Caco-2 (cell line): ENCODE data around the gene GOLGA6A. TPM values are rescaled to one million over a fixed set of nuclear protein-coding genes. Genes with fewer than 3 reads are reported as not detected.

Source experiments
- BruUV-seq: library from RNA; stranded (reverse); fragments of 400-500 nt; replicated peaks from 2 replicates; lab custom pipeline; 2021; lab: Mats Ljungman, UMichigan
- CTCF ChIA-PET: fragments of 300-600 bp; sonication (Branson Sonifier 250); formaldehyde crosslinking; loops from one replicate; lab custom pipeline; 2022; ENCODE audit warnings: antibody characterized with exemption; lab: Charles Lee
- POLR2A ChIA-PET: fragments of 300-600 bp; sonication (Branson Sonifier 250); formaldehyde crosslinking; loops from one replicate; lab custom pipeline; 2022; ENCODE audit warnings: antibody characterized with exemption; lab: Charles Lee
- DNase-seq, 2 experiments: peaks; one replicate each; pipeline versions ENCODE4 v3.0.0 to v3.0.0-alpha.2; 2020 to 2022
- H3K27me3 ChIP-seq: replicated peaks from 2 replicates; pipeline ENCODE4 v1.6.0; 2011; ENCODE audit warnings: low read length; ENCODE audit not compliant: control insufficient read depth, insufficient read depth
- H3K36me3 ChIP-seq: 2 replicates; pipeline ENCODE4 v1.5.1; 2011; ENCODE audit warnings: low read length; ENCODE audit not compliant: control insufficient read depth, insufficient read depth
- H3K4me1 ChIP-seq: fragments of 250-450 bp; sonication (Bioruptor Pico); 2 replicates; pipeline ENCODE4 v1.5.1; 2020; ENCODE audit warnings: mild to moderate bottlenecking
- H3K4me3 ChIP-seq: 2 replicates; pipeline ENCODE4 v1.5.1; 2011; ENCODE audit warnings: low read depth, mild to moderate bottlenecking, control low read depth, low read length
- H3K9me3 ChIP-seq: fragments of 250-450 bp; sonication (Bioruptor Pico); 2 replicates; pipeline ENCODE4 v1.5.1; 2020; ENCODE audit warnings: mild to moderate bottlenecking, moderate library complexity
- H3K27ac Mint-ChIP-seq: one replicate; pipeline ENCODE4 v1.8.0; 2022; ENCODE audit warnings: mixed read lengths; ENCODE audit not compliant: unreplicated experiment
- H3K27me3 Mint-ChIP-seq: one replicate; pipeline ENCODE4 v1.8.0; 2022; ENCODE audit warnings: mixed read lengths; ENCODE audit not compliant: insufficient read depth, unreplicated experiment
- H3K36me3 Mint-ChIP-seq: one replicate; pipeline ENCODE4 v1.8.0; 2022; ENCODE audit warnings: mild to moderate bottlenecking, mixed read lengths; ENCODE audit not compliant: insufficient read depth, unreplicated experiment
- H3K4me1 Mint-ChIP-seq: one replicate; pipeline ENCODE4 v1.8.0; 2022; ENCODE audit warnings: low read depth, mixed read lengths; ENCODE audit not compliant: unreplicated experiment
- H3K4me3 Mint-ChIP-seq: one replicate; pipeline ENCODE4 v1.8.0; 2022; ENCODE audit warnings: mild to moderate bottlenecking, moderate library complexity, mixed read lengths; ENCODE audit not compliant: unreplicated experiment
- H3K9me3 Mint-ChIP-seq: one replicate; pipeline ENCODE4 v1.8.0; 2022; ENCODE audit warnings: mixed read lengths; ENCODE audit not compliant: unreplicated experiment
- CTCF ChIP-seq, 2 experiments: fragments of 200-600 bp in 1 of 2; IDR thresholded peaks; 1 replicate in 1 of 2; 2 replicates in 1 of 2; pipeline versions ENCODE4 v1.5.1 to v1.8.0; 2011 to 2022; ENCODE audit warnings: antibody characterized with exemption in 1 of 2, control low read depth in 1 of 2, inconsistent platforms in 1 of 2, low read depth in 1 of 2, low read length in 1 of 2, mild to moderate bottlenecking in 1 of 2, moderate library complexity in 1 of 2; ENCODE audit not compliant: insufficient read depth in 1 of 2, severe bottlenecking in 1 of 2, unreplicated experiment in 1 of 2
- intact Hi-C: fragments of 100-400 bp; cut with micrococcal nuclease; formaldehyde crosslinking; loops from one replicate; pipeline ENCODE4 v1.10.0; 2022; ENCODE audit not compliant: unreplicated experiment
- total RNA-seq: library from RNA; stranded (reverse); gene quantifications from 2 replicates; pipeline ENCODE4 v1.2.3, GENCODE V29; 2022

Gene GOLGA6A
- total RNA-seq, 1 experiment from 2014 or later: not detected

GRCh38 chr15:74050556-74051234, 31.7 kb downstream of the GOLGA6A start:
- no peak overlapping the region for H3K4me3 ChIP-seq
- intact Hi-C loops: loop anchor here (5.0 kb wide), 1 partner anchor 272 kb away; no protein-coding TSS in a partner anchor
- H3K27ac Mint-ChIP-seq: no peak overlapping the region
- ChIA-PET CTCF (interaction anchor here (1.3 kb wide), 1 partner anchor 78 kb away, joined by 5 read pairs; no protein-coding TSS in a partner anchor), POLR2A (no interaction called here)
- H3K9me3 ChIP-seq: no peaks in the 10 kb centered on the region
- BruUV-seq: no TSS peak
- TF ChIP-seq CTCF (IDR thresholded peaks at IDR 0.05; ENCODE audit: insufficient read depth in 1 of 2, low read depth in 1 of 2, low read length in 1 of 2, severe bottlenecking in 1 of 2, unreplicated experiment in 1 of 2): no peak
- H3K27me3 Mint-ChIP-seq: peaks cover 10% of the 10 kb centered on the region
- no peaks in the 10 kb centered on the region for H3K27me3 ChIP-seq
- DNase-seq: no peak
- H3K9me3 Mint-ChIP-seq: no peaks in the 10 kb centered on the region
- H3K4me3 Mint-ChIP-seq: no peak overlapping the region
- no peaks in the 10 kb centered on the region for H3K36me3 ChIP-seq
- H3K4me1 ChIP-seq: no peaks in the 10 kb centered on the region
- H3K36me3 Mint-ChIP-seq: no peaks in the 10 kb centered on the region
- no peaks in the 10 kb centered on the region for H3K4me1 Mint-ChIP-seq

- CTCF ChIA-PET: interaction anchor here (0.6 kb wide), 1 partner anchor 973 kb away, joined by 4 read pairs; the partner anchor contains the start of gene PPCDC
These were observed 32.2 kb downstream of the GOLGA6A start for GRCh38 chr15:74050127-74050526.

GRCh38 chr15:74046275-74046674, 36.1 kb downstream of the GOLGA6A start:
- no peaks in the 10 kb centered on the region for H3K9me3 Mint-ChIP-seq
- H3K27me3 Mint-ChIP-seq: peaks cover 10% of the 10 kb centered on the region

More at GRCh38 chr15:74050127-74050526, 32.2 kb downstream of the GOLGA6A start:
- Mint-ChIP-seq H3K27me3 (peaks cover 8% of the 10 kb centered on the region), H3K4me3 (no peak overlapping the region), H3K4me1 (no peaks in the 10 kb centered on the region), H3K36me3 (no peaks in the 10 kb centered on the region), H3K9me3 (no peaks in the 10 kb centered on the region), H3K27ac (no peak overlapping the region)
- intact Hi-C loops: loop anchor here (5.0 kb wide), 1 partner anchor 272 kb away; no protein-coding TSS in a partner anchor
- POLR2A ChIA-PET: no interaction called here
- Histone ChIP-seq H3K36me3 (no peaks in the 10 kb centered on the region), H3K27me3 (no peaks in the 10 kb centered on the region), H3K9me3 (no peaks in the 10 kb centered on the region), H3K4me1 (no peaks in the 10 kb centered on the region), H3K4me3 (no peak overlapping the region)
- no peak for DNase-seq
- no TSS peak for BruUV-seq
- no peak for TF ChIP-seq CTCF (IDR thresholded peaks at IDR 0.05; ENCODE audit: insufficient read depth in 1 of 2, low read depth in 1 of 2, low read length in 1 of 2, severe bottlenecking in 1 of 2, unreplicated experiment in 1 of 2)

More at GRCh38 chr15:74046275-74046674, 36.1 kb downstream of the GOLGA6A start:
- no peak for TF ChIP-seq CTCF (IDR thresholded peaks at IDR 0.05; ENCODE audit: insufficient read depth in 1 of 2, low read depth in 1 of 2, low read length in 1 of 2, severe bottlenecking in 1 of 2, unreplicated experiment in 1 of 2)
- Histone ChIP-seq H3K4me1 (no peaks in the 10 kb centered on the region), H3K36me3 (no peaks in the 10 kb centered on the region), H3K4me3 (no peak overlapping the region), H3K27me3 (no peaks in the 10 kb centered on the region), H3K9me3 (no peaks in the 10 kb centered on the region)
- DNase-seq: no peak
- POLR2A ChIA-PET: no interaction called here
- CTCF ChIA-PET: no interaction called here
- no peak overlapping the region for H3K27ac Mint-ChIP-seq
- intact Hi-C loops: no loop called here
- no peaks in the 10 kb centered on the region for H3K36me3 Mint-ChIP-seq
- no TSS peak for BruUV-seq
- no peaks in the 10 kb centered on the region for H3K4me1 Mint-ChIP-seq
- H3K4me3 Mint-ChIP-seq: no peak overlapping the region
